ENCODE results near the gene AIMP1.

The AIMP1 gene

DNA sequence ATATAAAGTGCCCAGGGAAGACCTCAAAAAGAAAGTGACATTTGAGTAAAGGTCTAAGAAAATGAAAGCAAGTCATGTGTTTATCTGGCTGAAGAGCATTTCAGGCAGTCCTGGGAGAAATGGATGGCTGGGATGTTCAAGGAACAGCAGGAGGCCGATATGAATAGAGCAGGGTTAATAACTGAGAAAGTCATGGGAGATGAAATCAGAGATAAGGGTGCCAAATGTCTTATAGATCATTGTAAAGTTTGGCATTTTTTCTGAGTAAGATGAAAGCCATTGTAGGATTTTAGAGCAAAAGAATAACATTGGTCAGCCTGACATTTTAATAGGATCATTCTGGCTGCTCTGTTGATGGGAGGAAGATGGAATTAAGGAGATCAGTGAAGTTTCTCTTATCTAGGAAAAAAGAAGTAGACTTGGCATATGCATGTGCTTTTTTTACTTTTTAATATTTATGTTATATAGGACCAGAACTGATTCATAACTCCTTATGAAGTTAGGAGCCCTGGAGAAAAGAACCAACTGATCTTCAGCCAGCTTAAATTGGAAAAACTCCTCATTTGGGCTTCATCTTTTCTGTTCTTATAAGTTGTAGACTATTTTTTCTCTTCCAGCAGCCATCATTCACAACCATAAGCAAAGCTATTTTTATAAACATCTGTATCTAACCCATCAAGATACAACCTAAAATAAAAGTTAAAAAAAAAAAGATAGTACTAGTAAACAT lies 18.6 kb downstream of the AIMP1 start:
- no peak overlapping the region for H2AFZ ChIP-seq (ENCODE audit: low read depth, low read length)
- H3K27ac ChIP-seq (ENCODE audit: low read length), result no peak overlapping the region
- TF ChIP-seq, protein P1, sequence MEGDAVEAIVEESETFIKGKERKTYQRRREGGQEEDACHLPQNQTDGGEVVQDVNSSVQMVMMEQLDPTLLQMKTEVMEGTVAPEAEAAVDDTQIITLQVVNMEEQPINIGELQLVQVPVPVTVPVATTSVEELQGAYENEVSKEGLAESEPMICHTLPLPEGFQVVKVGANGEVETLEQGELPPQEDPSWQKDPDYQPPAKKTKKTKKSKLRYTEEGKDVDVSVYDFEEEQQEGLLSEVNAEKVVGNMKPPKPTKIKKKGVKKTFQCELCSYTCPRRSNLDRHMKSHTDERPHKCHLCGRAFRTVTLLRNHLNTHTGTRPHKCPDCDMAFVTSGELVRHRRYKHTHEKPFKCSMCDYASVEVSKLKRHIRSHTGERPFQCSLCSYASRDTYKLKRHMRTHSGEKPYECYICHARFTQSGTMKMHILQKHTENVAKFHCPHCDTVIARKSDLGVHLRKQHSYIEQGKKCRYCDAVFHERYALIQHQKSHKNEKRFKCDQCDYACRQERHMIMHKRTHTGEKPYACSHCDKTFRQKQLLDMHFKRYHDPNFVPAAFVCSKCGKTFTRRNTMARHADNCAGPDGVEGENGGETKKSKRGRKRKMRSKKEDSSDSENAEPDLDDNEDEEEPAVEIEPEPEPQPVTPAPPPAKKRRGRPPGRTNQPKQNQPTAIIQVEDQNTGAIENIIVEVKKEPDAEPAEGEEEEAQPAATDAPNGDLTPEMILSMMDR (IDR thresholded peaks at IDR 0.05; ENCODE audit: low read depth, low read length), result no peak
- no peak for TF ChIP-seq EZH2phosphoT487 (IDR thresholded peaks at IDR 0.05; ENCODE audit: low read depth)
- no peaks in the 10 kb centered on the region for H3K27me3 ChIP-seq (ENCODE audit: low read depth, low read length)
- no peak overlapping the region for H3K9ac ChIP-seq (ENCODE audit: low read length)
- H3K4me1 ChIP-seq (ENCODE audit: low read length), result no peaks in the 10 kb centered on the region
- H3K4me3 ChIP-seq (ENCODE audit: low read length), result no peak overlapping the region
- peaks cover 47% of the 10 kb centered on the region for H3K36me3 ChIP-seq (replicated peaks; ENCODE audit: low read depth, low read length)
- no peaks in the 10 kb centered on the region for H3K9me3 ChIP-seq (ENCODE audit: insufficient read depth, low read length)
- H4K20me1 ChIP-seq (ENCODE audit: insufficient read depth, low read length), result no peaks in the 10 kb centered on the region
- H3K79me2 ChIP-seq (ENCODE audit: low read length), result no peaks in the 10 kb centered on the region
- no peak overlapping the region for H3K4me2 ChIP-seq (ENCODE audit: low read length)

DNA sequence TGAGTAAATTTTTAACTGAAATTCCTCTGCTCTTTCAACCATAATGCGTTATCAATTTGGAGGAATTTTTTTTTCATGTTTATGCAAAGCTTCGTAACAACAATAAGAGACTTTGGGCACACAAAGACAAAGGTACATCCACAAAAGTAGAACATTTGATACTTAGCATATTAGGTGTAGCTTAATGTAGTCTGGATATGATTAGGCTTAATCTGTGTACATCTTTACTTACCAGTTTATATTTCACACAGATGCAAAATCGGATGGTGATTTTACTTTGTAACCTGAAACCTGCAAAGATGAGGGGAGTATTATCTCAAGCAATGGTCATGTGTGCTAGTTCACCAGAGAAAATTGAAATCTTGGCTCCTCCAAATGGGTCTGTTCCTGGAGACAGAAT lies 20.3 kb downstream of the AIMP1 start:
- H3K27ac ChIP-seq (ENCODE audit: low read length), result no peak overlapping the region
- peaks cover 15% of the 10 kb centered on the region for H3K79me2 ChIP-seq (ENCODE audit: low read length)
- H3K9ac ChIP-seq (ENCODE audit: low read length), result no peak overlapping the region
- H4K20me1 ChIP-seq (ENCODE audit: insufficient read depth, low read length), result no peaks in the 10 kb centered on the region
- H3K4me3 ChIP-seq (ENCODE audit: low read length), result no peak overlapping the region
- peaks cover 49% of the 10 kb centered on the region for H3K36me3 ChIP-seq (replicated peaks; ENCODE audit: low read depth, low read length)
- no peaks in the 10 kb centered on the region for H3K9me3 ChIP-seq (ENCODE audit: insufficient read depth, low read length)
- H3K4me1 ChIP-seq (ENCODE audit: low read length), result no peaks in the 10 kb centered on the region
- TF ChIP-seq, protein P1 (IDR thresholded peaks at IDR 0.05; ENCODE audit: low read depth, low read length), result no peak
- TF ChIP-seq EZH2phosphoT487 (IDR thresholded peaks at IDR 0.05; ENCODE audit: low read depth), result no peak
- no peaks in the 10 kb centered on the region for H3K27me3 ChIP-seq (ENCODE audit: low read depth, low read length)
- H2AFZ ChIP-seq (ENCODE audit: low read depth, low read length), result no peak overlapping the region
- no peak overlapping the region for H3K4me2 ChIP-seq (ENCODE audit: low read length)

DNA sequence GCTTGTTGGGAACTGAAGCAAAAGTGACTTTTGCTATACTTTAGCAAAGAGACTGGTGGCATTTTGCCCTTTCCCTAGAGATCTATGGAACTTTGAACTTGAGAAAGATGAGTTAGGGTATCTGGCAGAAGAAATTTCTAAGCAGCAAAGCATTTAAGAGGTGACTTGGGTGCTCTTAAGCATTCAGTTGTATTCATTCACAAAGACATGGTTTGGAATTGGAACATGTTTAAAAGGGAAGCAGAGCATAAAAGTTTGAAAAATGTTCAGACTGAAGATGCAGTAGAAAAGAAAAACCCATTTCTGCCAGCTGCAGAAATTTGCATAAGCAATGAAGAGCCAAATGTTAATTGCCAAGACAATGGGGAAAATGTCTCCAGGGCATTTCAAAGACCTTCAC lies 21.6 kb downstream of the AIMP1 start:
- Histone ChIP-seq H3K9ac (ENCODE audit: low read length) (no peak overlapping the region), H3K36me3 (replicated peaks; ENCODE audit: low read depth, low read length) (peaks cover 43% of the 10 kb centered on the region), H3K4me2 (ENCODE audit: low read length) (no peak overlapping the region), H2AFZ (ENCODE audit: low read depth, low read length) (no peak overlapping the region), H3K4me3 (ENCODE audit: low read length) (no peak overlapping the region), H4K20me1 (ENCODE audit: insufficient read depth, low read length) (peaks cover 8% of the 10 kb centered on the region; the same call in 1 of the 2 replicates), H3K79me2 (ENCODE audit: low read length) (peaks cover 28% of the 10 kb centered on the region), H3K27ac (ENCODE audit: low read length) (no peak overlapping the region), H3K9me3 (ENCODE audit: insufficient read depth, low read length) (no peaks in the 10 kb centered on the region), H3K27me3 (ENCODE audit: low read depth, low read length) (no peaks in the 10 kb centered on the region), H3K4me1 (ENCODE audit: low read length) (no peaks in the 10 kb centered on the region)
- TF ChIP-seq, protein P1 (IDR thresholded peaks at IDR 0.05; ENCODE audit: low read depth, low read length), result no peak
- no peak for TF ChIP-seq EZH2phosphoT487 (IDR thresholded peaks at IDR 0.05; ENCODE audit: low read depth)

DNA sequence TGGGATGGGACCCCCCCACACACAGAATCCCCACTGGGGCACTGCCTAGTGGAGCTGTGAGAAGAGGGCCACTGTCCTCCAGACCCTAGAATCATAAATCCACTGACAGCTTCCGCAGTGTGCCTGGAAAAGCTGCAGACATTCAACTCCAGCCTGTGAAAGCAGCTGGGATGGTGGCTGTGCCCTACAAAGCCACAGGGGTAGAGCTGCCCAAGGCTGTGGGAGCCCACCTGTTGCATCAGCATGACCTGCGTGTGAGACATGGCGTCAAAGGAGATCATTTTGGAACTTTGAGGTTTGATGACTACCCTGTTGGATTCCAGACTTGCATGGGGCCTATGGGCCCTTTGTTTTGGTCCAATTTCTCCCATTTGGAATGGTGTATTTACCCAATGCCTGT lies 22.3 kb downstream of the AIMP1 start:
- Histone ChIP-seq H3K4me2 (ENCODE audit: low read length) (no peak overlapping the region), H3K4me1 (ENCODE audit: low read length) (no peaks in the 10 kb centered on the region), H2AFZ (ENCODE audit: low read depth, low read length) (no peak overlapping the region), H3K9me3 (ENCODE audit: insufficient read depth, low read length) (no peaks in the 10 kb centered on the region), H3K27ac (ENCODE audit: low read length) (no peak overlapping the region), H3K4me3 (ENCODE audit: low read length) (no peak overlapping the region), H3K79me2 (ENCODE audit: low read length) (peaks cover 34% of the 10 kb centered on the region), H3K9ac (ENCODE audit: low read length) (no peak overlapping the region), H4K20me1 (ENCODE audit: insufficient read depth, low read length) (peaks cover 8% of the 10 kb centered on the region), H3K27me3 (ENCODE audit: low read depth, low read length) (no peaks in the 10 kb centered on the region), H3K36me3 (replicated peaks; ENCODE audit: low read depth, low read length) (peaks cover 40% of the 10 kb centered on the region)
- TF ChIP-seq EZH2phosphoT487 (IDR thresholded peaks at IDR 0.05; ENCODE audit: low read depth), result no peak
- TF ChIP-seq, protein P1 (IDR thresholded peaks at IDR 0.05; ENCODE audit: low read depth, low read length), result no peak
